ENCODE measurements around the gene PMS1.
"Not testable (repeated sequence)": the region's sequence is repeated elsewhere in the genome, so short reads cannot be mapped to it uniquely, and the experiment has no call there.

DNA sequence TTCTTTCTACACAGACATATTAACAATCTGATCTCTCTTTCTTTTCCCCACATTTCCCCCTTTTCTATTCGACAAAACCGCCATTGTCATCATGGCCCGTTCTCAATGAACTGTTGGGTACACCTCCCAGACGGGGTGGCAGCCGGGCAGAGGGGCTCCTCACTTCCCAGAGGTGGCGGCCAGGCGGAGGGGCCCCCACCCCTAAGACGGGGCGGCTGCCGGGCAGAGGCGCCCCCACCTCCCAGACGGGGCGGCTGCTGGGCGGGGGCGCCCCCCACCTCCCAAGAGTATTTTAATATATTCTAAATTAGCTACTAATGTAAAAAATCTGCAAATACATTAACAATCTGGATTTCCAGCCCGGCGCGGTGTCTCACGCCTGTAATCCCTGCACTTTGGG lies 24.1 kb upstream of the PMS1 start:
- not testable (repeated sequence) for TF ChIP-seq POLR2AphosphoS5 (IDR thresholded peaks at IDR 0.05; ENCODE audit: borderline replicate concordance, low read depth, low read length); EZH2 (IDR thresholded peaks at IDR 0.05)

Data from SK-N-MC (cell line).